K562 (cell line): ENCODE data around the gene WWC2. TPM values are rescaled to one million over a fixed set of nuclear protein-coding genes. Genes with fewer than 3 reads are reported as not detected.

Experiments used
- ARNT ChIP-seq, 2 experiments: fragments of 450-650 bp; IDR thresholded peaks; 2 replicates each; pipeline ENCODE4 v1.6.1; 2016; ENCODE audit warnings: mild to moderate bottlenecking in 1 of 2
- BRD4 ChIP-seq: fragments of 200-600 bp; sonication (generic); IDR thresholded peaks from 2 replicates; pipeline ENCODE4 v1.6.1; 2017; ENCODE audit warnings: inconsistent platforms
- HCFC1 ChIP-seq: IDR thresholded peaks from 2 replicates; pipeline ENCODE4 v1.6.1; 2012; ENCODE audit warnings: low read depth, low read length, improper control_type of control experiment
- JUND ChIP-seq, 2 experiments: IDR thresholded peaks; 2 replicates in 1 of 2; 3 replicates in 1 of 2; pipeline ENCODE4 v1.6.1; 2011; ENCODE audit warnings: borderline replicate concordance in 2 of 2, low read depth in 2 of 2, low read length in 2 of 2, improper control_type of control experiment in 1 of 2, missing biosample characterization in 1 of 2, missing genetic modification characterization in 1 of 2, missing genetic modification reagents in 1 of 2
- ZBTB8A ChIP-seq: fragments of 450-650 bp; IDR thresholded peaks from 2 replicates; pipeline ENCODE4 v1.6.1; 2018; ENCODE audit warnings: mild to moderate bottlenecking, moderate library complexity; ENCODE audit not compliant: partially characterized antibody
- polyA plus RNA-seq, 8 experiments: library from polyadenylated mRNA; depleted of rRNA in 4 of 8; stranded (reverse) in 5 of 8; unstranded in 3 of 8; fragments of >200 nt; fragmentation: Nextera tagmentation in 2 of 8; fragmentation: Illumina TruSeq in 1 of 8; extraction: Ambion mirVana in 2 of 8; extraction: Trizol in 1 of 8; gene quantifications; 2 replicates each; pipeline versions ENCODE4 v1.2.1 to v1.2.3, GENCODE V29; 2011 to 2014; ENCODE audit warnings: inconsistent platforms in 1 of 8, missing spikeins in 1 of 8
- total RNA-seq, 7 experiments: library from RNA; depleted of rRNA in 6 of 7; stranded (reverse); fragments of >200 nt in 6 of 7; fragmentation: Illumina TruSeq in 2 of 7; extraction: Trizol in 2 of 7; gene quantifications; 2 replicates each; pipeline versions ENCODE4 v1.2.1 to v1.2.3, GENCODE V29; 2011 to 2021; ENCODE audit warnings: low replicate concordance in 1 of 7
- TF ChIP-seq, protein P1 (sequence below), 2 experiments: fragments of 450-650 bp; formaldehyde crosslinking in 1 of 2; IDR thresholded peaks; 2 replicates each; pipeline versions ENCODE4 v1.4.0 to v1.6.1; 2014 to 2020; ENCODE audit warnings: mild to moderate bottlenecking in 2 of 2, borderline replicate concordance in 1 of 2, low read depth in 1 of 2
- TF ChIP-seq, protein P2 (sequence below): fragments of 250-450 bp; sonication (Bioruptor Pico); IDR thresholded peaks from 2 replicates; pipeline ENCODE4 v1.5.0; 2022; ENCODE audit warnings: mild to moderate bottlenecking
- TF ChIP-seq, protein P3 (sequence below): sonication (generic); formaldehyde crosslinking; IDR thresholded peaks from 2 replicates; pipeline ENCODE4 v1.8.1; 2023; ENCODE audit warnings: mild to moderate bottlenecking, missing genetic modification reagents, moderate library complexity
- TF ChIP-seq, protein P4 (sequence below): fragments of 250-450 bp; sonication (Bioruptor Pico); IDR thresholded peaks from 2 replicates; pipeline ENCODE4 v1.4.0; 2020

WWC2 gene
- total and polyA plus RNA-seq, 9 of the 15 experiments (the other 6 are each of a cell fraction or from before 2014, with no cell fraction given): 3.7 to 39.4 (median 19.6) TPM

DNA sequence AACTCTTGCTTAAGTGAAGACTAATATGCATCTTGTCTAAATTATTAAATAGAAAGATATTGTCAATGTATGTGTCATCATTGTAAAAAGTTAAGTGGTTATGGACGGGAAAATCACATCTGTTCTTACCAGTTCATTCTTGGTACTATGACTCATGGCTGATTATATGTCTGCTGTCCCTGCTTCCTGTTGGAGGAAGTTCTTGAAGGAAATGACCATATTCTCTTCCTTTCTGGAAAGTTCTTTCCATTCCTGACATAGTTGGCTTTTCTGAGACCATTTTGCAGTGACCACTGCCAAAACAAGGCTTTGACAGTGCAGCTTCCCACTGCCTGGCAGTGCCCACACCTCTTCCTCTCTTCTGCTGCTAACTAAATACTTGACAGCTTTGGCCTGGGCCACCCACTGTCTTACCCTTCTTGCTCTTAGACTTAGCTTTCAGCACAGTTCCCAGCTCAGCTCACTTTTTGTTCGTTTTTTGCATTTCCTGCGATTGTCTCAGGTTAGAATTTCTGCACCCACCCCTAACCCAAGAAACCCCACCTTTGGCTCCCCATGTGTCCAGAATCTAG lies 236.4 kb downstream of the WWC2 start (continued):
- TF ChIP-seq, protein P1, sequence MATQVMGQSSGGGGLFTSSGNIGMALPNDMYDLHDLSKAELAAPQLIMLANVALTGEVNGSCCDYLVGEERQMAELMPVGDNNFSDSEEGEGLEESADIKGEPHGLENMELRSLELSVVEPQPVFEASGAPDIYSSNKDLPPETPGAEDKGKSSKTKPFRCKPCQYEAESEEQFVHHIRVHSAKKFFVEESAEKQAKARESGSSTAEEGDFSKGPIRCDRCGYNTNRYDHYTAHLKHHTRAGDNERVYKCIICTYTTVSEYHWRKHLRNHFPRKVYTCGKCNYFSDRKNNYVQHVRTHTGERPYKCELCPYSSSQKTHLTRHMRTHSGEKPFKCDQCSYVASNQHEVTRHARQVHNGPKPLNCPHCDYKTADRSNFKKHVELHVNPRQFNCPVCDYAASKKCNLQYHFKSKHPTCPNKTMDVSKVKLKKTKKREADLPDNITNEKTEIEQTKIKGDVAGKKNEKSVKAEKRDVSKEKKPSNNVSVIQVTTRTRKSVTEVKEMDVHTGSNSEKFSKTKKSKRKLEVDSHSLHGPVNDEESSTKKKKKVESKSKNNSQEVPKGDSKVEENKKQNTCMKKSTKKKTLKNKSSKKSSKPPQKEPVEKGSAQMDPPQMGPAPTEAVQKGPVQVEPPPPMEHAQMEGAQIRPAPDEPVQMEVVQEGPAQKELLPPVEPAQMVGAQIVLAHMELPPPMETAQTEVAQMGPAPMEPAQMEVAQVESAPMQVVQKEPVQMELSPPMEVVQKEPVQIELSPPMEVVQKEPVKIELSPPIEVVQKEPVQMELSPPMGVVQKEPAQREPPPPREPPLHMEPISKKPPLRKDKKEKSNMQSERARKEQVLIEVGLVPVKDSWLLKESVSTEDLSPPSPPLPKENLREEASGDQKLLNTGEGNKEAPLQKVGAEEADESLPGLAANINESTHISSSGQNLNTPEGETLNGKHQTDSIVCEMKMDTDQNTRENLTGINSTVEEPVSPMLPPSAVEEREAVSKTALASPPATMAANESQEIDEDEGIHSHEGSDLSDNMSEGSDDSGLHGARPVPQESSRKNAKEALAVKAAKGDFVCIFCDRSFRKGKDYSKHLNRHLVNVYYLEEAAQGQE (IDR thresholded peaks at IDR 0.05; ENCODE audit: borderline replicate concordance): peak; percentile 40
- TF ChIP-seq, protein P1 (CRISPR knock-in tag; IDR thresholded peaks at IDR 0.05; ENCODE audit: low read depth): no peak
- TF ChIP-seq ZBTB8A (no peak), BRD4 (no peak), HCFC1 (no peak), JUND (IDR thresholded peaks at IDR 0.05; ENCODE audit: borderline replicate concordance, low read depth, low read length) (peak; percentile 84), JUND (tag; IDR thresholded peaks at IDR 0.05; ENCODE audit: borderline replicate concordance, low read depth, low read length) (peak; percentile 85), ARNT (IDR thresholded peaks at IDR 0.05) (no peak)
- TF ChIP-seq, protein P2, sequence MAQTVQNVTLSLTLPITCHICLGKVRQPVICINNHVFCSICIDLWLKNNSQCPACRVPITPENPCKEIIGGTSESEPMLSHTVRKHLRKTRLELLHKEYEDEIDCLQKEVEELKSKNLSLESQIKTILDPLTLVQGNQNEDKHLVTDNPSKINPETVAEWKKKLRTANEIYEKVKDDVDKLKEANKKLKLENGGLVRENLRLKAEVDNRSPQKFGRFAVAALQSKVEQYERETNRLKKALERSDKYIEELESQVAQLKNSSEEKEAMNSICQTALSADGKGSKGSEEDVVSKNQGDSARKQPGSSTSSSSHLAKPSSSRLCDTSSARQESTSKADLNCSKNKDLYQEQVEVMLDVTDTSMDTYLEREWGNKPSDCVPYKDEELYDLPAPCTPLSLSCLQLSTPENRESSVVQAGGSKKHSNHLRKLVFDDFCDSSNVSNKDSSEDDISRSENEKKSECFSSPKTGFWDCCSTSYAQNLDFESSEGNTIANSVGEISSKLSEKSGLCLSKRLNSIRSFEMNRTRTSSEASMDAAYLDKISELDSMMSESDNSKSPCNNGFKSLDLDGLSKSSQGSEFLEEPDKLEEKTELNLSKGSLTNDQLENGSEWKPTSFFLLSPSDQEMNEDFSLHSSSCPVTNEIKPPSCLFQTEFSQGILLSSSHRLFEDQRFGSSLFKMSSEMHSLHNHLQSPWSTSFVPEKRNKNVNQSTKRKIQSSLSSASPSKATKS (CRISPR knock-in tag): no peak
- TF ChIP-seq, protein P3, sequence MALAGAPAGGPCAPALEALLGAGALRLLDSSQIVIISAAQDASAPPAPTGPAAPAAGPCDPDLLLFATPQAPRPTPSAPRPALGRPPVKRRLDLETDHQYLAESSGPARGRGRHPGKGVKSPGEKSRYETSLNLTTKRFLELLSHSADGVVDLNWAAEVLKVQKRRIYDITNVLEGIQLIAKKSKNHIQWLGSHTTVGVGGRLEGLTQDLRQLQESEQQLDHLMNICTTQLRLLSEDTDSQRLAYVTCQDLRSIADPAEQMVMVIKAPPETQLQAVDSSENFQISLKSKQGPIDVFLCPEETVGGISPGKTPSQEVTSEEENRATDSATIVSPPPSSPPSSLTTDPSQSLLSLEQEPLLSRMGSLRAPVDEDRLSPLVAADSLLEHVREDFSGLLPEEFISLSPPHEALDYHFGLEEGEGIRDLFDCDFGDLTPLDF (CRISPR knock-in tag): no peak
- TF ChIP-seq, protein P4, sequence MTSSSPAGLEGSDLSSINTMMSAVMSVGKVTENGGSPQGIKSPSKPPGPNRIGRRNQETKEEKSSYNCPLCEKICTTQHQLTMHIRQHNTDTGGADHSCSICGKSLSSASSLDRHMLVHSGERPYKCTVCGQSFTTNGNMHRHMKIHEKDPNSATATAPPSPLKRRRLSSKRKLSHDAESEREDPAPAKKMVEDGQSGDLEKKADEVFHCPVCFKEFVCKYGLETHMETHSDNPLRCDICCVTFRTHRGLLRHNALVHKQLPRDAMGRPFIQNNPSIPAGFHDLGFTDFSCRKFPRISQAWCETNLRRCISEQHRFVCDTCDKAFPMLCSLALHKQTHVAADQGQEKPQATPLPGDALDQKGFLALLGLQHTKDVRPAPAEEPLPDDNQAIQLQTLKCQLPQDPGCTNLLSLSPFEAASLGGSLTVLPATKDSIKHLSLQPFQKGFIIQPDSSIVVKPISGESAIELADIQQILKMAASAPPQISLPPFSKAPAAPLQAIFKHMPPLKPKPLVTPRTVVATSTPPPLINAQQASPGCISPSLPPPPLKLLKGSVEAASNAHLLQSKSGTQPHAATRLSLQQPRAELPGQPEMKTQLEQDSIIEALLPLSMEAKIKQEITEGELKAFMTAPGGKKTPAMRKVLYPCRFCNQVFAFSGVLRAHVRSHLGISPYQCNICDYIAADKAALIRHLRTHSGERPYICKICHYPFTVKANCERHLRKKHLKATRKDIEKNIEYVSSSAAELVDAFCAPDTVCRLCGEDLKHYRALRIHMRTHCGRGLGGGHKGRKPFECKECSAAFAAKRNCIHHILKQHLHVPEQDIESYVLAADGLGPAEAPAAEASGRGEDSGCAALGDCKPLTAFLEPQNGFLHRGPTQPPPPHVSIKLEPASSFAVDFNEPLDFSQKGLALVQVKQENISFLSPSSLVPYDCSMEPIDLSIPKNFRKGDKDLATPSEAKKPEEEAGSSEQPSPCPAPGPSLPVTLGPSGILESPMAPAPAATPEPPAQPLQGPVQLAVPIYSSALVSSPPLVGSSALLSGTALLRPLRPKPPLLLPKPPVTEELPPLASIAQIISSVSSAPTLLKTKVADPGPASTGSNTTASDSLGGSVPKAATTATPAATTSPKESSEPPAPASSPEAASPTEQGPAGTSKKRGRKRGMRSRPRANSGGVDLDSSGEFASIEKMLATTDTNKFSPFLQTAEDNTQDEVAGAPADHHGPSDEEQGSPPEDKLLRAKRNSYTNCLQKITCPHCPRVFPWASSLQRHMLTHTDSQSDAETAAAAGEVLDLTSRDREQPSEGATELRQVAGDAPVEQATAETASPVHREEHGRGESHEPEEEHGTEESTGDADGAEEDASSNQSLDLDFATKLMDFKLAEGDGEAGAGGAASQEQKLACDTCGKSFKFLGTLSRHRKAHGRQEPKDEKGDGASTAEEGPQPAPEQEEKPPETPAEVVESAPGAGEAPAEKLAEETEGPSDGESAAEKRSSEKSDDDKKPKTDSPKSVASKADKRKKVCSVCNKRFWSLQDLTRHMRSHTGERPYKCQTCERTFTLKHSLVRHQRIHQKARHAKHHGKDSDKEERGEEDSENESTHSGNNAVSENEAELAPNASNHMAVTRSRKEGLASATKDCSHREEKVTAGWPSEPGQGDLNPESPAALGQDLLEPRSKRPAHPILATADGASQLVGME: no peak
